Measurements from ENCODE around the gene D2HGDH. TPM values are rescaled to one million over a fixed set of nuclear protein-coding genes. Genes with fewer than 3 reads are reported as not detected.
A peak's percentile ranks its signal among the peaks of the same experiment; 100 is the strongest.

The D2HGDH gene
- total and polyA plus RNA-seq, 9 of the 15 experiments (the other 6 are each of a cell fraction or from before 2014, with no cell fraction given): 0.39 to 30.8 (median 10.3) TPM

- TF ChIP-seq CREB3L1 (IDR thresholded peaks at IDR 0.05; ENCODE audit: borderline replicate concordance, low read depth): peak; percentile 93
- TF ChIP-seq RBM22 (IDR thresholded peaks at IDR 0.05; ENCODE audit: low read depth, low read length, poor library complexity, severe bottlenecking): peak; percentile 65
- TF ChIP-seq GTF2B (IDR thresholded peaks at IDR 0.05; ENCODE audit: extremely low read depth, insufficient read length): no peak
- TF ChIP-seq CTCFL (IDR thresholded peaks at IDR 0.05; ENCODE audit: borderline replicate concordance, insufficient read depth, low read depth, low read length, poor library complexity, severe bottlenecking): no peak
- peak; percentile 21 for TF ChIP-seq NEUROD1 (IDR thresholded peaks at IDR 0.05; ENCODE audit: borderline replicate concordance, low read depth, low read length, partially characterized antibody)
- no peak for TF ChIP-seq NCOA1 (IDR thresholded peaks at IDR 0.05; ENCODE audit: low read depth)
- TF ChIP-seq FOXK1 (CRISPR knock-in tag; IDR thresholded peaks at IDR 0.05; ENCODE audit: borderline replicate concordance): no peak
- peak; percentile 95 for TF ChIP-seq CREM (IDR thresholded peaks at IDR 0.05; ENCODE audit: low read depth)
- no peak for TF ChIP-seq ARNT (IDR thresholded peaks at IDR 0.05)
- TF ChIP-seq ETV5 (CRISPR knock-in tag; IDR thresholded peaks at IDR 0.05; ENCODE audit: low read depth): 0 out of 2 replicates have a peak, but pooled peaks have one; percentile 79
- TF ChIP-seq BDP1 (IDR thresholded peaks at IDR 0.05; ENCODE audit: insufficient read depth, insufficient read length): no peak
- TF ChIP-seq ARID3A (IDR thresholded peaks at IDR 0.05; ENCODE audit: borderline replicate concordance, low read depth, low read length): no peak
- TF ChIP-seq ZNF561 (CRISPR knock-in tag; conservative IDR thresholded peaks at IDR 0.05): no peak
- peak in 1 of 2 experiments; percentile 76; a peak in 3 of 4 replicates for TF ChIP-seq MNT (conservative IDR thresholded peaks at IDR 0.05)
- no peak for TF ChIP-seq ZNF436 (CRISPR knock-in tag; IDR thresholded peaks at IDR 0.05)
- TF ChIP-seq ZNF785 (CRISPR knock-in tag; IDR thresholded peaks at IDR 0.05): no peak
- TF ChIP-seq CSDE1 (IDR thresholded peaks at IDR 0.05): 0 out of 4 replicates have a peak, but pooled peaks of 1 of the 2 experiments have one; percentile 48
- TF ChIP-seq DNMT1 (IDR thresholded peaks at IDR 0.05): no peak
- TF ChIP-seq POLR2A (conservative IDR thresholded peaks at IDR 0.05): peak; percentile 73
These were observed 47.6 kb upstream of the D2HGDH start, which contains the start of gene DTYMK (continued) for GRCh38 chr2:241686650-241687425.
